ENCODE results near the gene ATN1. TPM values are rescaled to one million over a fixed set of nuclear protein-coding genes. Genes with fewer than 3 reads are reported as not detected.
A peak's percentile ranks its signal among the peaks of the same experiment; 100 is the strongest.

The ATN1 gene
- total RNA-seq, 4 donors from 2014 or later = 59.1 to 160 (median 112) TPM

DNA sequence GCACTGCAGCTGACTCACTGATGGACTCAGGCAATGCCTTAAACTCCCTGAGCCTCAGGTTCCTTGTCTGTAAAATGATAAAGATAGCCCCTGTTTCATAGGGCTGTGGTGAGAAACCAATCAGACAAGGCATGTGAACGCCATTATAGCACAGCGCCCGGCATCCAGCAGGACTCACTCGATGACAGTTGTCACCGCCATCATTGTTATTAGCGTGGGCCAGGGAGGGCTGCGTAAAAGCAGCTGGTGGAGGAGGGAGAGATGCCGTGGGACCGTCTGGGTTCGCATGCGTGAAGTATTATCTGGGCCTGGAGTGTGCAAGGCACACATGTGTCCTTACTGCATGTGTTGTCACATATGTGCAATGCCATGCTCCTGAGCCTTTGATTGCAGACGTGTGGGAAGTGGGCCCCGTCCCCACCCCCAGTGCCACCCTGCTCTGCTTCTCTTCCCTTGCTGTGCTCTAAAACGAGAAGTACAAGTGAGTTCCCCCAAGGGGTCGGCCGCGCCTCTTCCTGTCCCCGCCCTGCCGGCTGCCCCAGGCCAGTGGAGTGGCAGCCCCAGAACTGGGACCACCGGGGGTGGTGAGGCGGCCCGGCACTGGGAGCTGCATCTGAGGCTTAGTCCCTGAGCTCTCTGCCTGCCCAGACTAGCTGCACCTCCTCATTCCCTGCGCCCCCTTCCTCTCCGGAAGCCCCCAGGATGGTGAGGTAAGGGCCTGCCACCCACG is 23.2 kb downstream of the ATN1 start, which contains the start of gene PTPN6:
Gene PTPN6 (plus strand): TSS at position 546 of the 730 bp plus-strand sequence. CDS start 157 bp downstream, at position 703.
- peak; percentile 74 for DNase-seq
- in situ Hi-C loops (cut with MboI; ENCODE audit: low pct_ligation_motif_present in 1 of 4, low pct_unique_long_range_greater_than_20kb in 1 of 4, low sequenced_read_pairs in 3 of 4) (no loop called here), intact Hi-C loops (cut with DNase I; ENCODE audit: low total_unique reads) (no loop called here)
- H3K27ac ChIP-seq = peak within 1 kb of the TSS; percentile 77 to 89 (median 82)
- peak; percentile 51 for TF ChIP-seq POLR2A (IDR thresholded peaks at IDR 0.05)
- peak; percentile 35 to 48 (median 39) for TF ChIP-seq POLR2AphosphoS5 (IDR thresholded peaks at IDR 0.05)
- TF ChIP-seq EP300 (IDR thresholded peaks at IDR 0.05; ENCODE audit: low read depth) = no peak
- H3K9me3 ChIP-seq = no peaks in the 10 kb centered on the region
- H3K36me3 ChIP-seq = no peaks in the 10 kb centered on the region
- peaks cover 1 to 39% (median 14%) of the 10 kb centered on the region in 4 donors for H3K4me1 ChIP-seq
- H3K27me3 ChIP-seq = no peaks in the 10 kb centered on the region
- 70 to 92% methylated on average over 2 to 22 of the region's 25 CpGs for WGBS, 2 donors (ENCODE audit: low coverage in 1 of 2)
- peak within 1 kb of the TSS in 3 of 4 donors; percentile 21 to 49 (median 28) for H3K4me3 ChIP-seq

DNA sequence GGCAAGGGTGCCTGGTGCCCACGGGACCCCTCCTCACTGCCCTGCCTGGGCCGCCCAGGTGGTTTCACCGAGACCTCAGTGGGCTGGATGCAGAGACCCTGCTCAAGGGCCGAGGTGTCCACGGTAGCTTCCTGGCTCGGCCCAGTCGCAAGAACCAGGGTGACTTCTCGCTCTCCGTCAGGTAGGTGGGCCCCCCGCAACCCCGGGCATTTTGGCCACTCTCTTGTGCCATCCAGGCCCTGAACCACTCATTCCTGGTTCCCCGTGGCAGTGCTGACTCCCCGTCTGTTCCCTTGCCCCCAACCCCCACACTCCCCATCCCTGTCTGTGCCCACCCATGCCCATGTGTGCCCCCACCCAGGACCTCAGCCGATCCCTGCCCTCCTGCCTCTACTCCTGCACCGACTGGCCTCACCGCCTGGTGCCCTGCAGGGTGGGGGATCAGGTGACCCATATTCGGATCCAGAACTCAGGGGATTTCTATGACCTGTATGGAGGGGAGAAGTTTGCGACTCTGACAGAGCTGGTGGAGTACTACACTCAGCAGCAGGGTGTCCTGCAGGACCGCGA is 23.9 kb downstream of the ATN1 start:
- H3K4me3 ChIP-seq = peak overlapping the region in 3 of 4 donors; percentile 21 to 49 (median 28)
- peaks cover 0 to 33% (median 11%) of the 10 kb centered on the region in 4 donors for H3K4me1 ChIP-seq
- peak overlapping the region; percentile 77 to 89 (median 82) for H3K27ac ChIP-seq
- TF ChIP-seq EP300 (IDR thresholded peaks at IDR 0.05; ENCODE audit: low read depth) (no peak), POLR2AphosphoS5 (IDR thresholded peaks at IDR 0.05) (no peak), POLR2A (IDR thresholded peaks at IDR 0.05) (no peak)
- TF ChIP-seq, protein P1, sequence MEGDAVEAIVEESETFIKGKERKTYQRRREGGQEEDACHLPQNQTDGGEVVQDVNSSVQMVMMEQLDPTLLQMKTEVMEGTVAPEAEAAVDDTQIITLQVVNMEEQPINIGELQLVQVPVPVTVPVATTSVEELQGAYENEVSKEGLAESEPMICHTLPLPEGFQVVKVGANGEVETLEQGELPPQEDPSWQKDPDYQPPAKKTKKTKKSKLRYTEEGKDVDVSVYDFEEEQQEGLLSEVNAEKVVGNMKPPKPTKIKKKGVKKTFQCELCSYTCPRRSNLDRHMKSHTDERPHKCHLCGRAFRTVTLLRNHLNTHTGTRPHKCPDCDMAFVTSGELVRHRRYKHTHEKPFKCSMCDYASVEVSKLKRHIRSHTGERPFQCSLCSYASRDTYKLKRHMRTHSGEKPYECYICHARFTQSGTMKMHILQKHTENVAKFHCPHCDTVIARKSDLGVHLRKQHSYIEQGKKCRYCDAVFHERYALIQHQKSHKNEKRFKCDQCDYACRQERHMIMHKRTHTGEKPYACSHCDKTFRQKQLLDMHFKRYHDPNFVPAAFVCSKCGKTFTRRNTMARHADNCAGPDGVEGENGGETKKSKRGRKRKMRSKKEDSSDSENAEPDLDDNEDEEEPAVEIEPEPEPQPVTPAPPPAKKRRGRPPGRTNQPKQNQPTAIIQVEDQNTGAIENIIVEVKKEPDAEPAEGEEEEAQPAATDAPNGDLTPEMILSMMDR (IDR thresholded peaks at IDR 0.05) = no peak
- intact Hi-C loops (cut with DNase I; ENCODE audit: low total_unique reads) (no loop called here), in situ Hi-C loops (cut with MboI; ENCODE audit: low pct_ligation_motif_present in 1 of 4, low pct_unique_long_range_greater_than_20kb in 1 of 4, low sequenced_read_pairs in 3 of 4) (no loop called here)
- no peaks in the 10 kb centered on the region for H3K9me3 ChIP-seq
- no peaks in the 10 kb centered on the region for H3K36me3 ChIP-seq
- DNase-seq = no peak
- no peaks in the 10 kb centered on the region for H3K27me3 ChIP-seq
- 58 to 77% methylated on average over 3 to 20 of the region's 20 CpGs for WGBS, 2 donors (ENCODE audit: low coverage in 1 of 2)

DNA sequence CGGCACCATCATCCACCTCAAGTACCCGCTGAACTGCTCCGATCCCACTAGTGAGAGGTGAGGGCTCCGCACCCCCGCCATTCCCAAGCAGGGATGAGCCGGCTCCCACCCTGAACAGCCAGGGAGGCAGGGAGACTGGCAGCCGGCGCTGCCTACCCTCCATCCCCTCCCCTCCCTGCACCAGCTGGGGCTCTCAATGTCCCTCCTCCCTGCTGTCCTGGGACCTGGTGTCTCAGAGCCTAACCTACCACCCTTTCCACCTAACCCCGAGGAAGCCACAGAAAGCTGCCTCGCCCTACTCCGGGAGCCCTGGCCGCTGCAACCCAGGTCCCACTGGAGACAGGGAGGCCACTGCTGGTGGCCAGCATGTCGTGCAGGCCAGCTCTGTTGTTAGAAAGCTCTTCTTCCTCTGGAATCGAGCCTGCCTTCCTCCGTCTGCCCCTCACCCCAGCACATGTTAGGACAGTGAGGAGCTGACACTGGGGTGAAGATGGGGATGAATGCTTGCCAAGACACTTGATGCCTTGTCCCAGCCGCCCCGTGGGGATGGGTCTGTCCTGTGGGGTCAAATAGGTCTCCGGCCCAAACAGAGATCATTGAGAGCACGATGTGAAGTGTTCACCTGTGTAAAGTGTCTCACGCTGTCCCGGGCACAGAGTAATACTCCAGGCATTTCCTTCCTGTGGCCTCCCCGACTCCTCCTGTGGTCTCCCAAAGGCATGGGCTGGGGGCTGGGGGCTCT is 24.5 kb downstream of the ATN1 start:
- in situ Hi-C loops (cut with MboI; ENCODE audit: low pct_ligation_motif_present in 1 of 4, low pct_unique_long_range_greater_than_20kb in 1 of 4, low sequenced_read_pairs in 3 of 4) (no loop called here), intact Hi-C loops (cut with DNase I; ENCODE audit: low total_unique reads) (no loop called here)
- no peaks in the 10 kb centered on the region for H3K27me3 ChIP-seq
- H3K4me3 ChIP-seq = peak overlapping the region in 2 of 4 donors; percentile 28 to 49
- peak overlapping the region; percentile 77 to 89 (median 82) for H3K27ac ChIP-seq
- H3K4me1 ChIP-seq = peaks cover 0 to 27% (median 5%) of the 10 kb centered on the region in 4 donors
- no peaks in the 10 kb centered on the region for H3K36me3 ChIP-seq
- WGBS, 2 donors (ENCODE audit: low coverage in 1 of 2) = 67% methylated on average over 22 of the region's 22 CpGs; no CpG with 5 or more reads in 1 of the 2 donors
- DNase-seq = no peak
- no peaks in the 10 kb centered on the region for H3K9me3 ChIP-seq
- TF ChIP-seq POLR2A (IDR thresholded peaks at IDR 0.05) (no peak), EP300 (IDR thresholded peaks at IDR 0.05; ENCODE audit: low read depth) (no peak), POLR2AphosphoS5 (IDR thresholded peaks at IDR 0.05) (no peak)
- TF ChIP-seq, protein P1 (IDR thresholded peaks at IDR 0.05) = no peak

DNA sequence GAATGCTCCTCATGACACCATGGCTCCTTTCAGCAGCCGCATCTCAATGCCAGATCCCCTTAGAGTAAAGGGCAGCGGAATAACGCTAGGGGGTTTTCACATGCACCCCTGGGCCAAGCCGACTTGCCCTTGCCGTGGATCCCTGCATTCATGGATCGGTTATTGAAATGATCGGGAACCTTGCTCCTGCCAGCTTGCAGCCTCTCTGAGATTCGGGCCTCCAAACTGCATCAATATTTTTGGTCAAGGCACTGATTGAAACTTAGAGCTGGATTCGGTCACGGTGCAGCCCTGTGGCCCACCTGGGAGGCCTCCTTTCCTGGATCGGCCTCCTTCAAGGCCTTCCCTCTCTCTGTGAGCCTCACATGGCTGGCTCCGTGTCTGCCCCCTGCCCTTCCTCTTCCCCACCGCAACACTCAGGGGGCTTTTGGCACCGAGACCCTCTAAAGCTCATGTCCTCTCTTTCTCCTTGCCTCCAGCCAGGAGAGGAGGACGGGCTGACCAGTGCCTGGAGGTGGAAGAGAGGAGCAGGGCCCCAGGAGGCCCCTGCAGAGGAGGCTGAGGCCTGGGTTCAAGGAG is 25.2 kb downstream of the ATN1 start:
- Histone ChIP-seq H3K36me3 (no peaks in the 10 kb centered on the region), H3K27ac (peak overlapping the region; percentile 77 to 89 (median 82)), H3K9me3 (no peaks in the 10 kb centered on the region), H3K4me1 (peaks cover 0 to 29% (median 5%) of the 10 kb centered on the region in 4 donors), H3K27me3 (no peaks in the 10 kb centered on the region), H3K4me3 (peak overlapping the region in 2 of 4 donors; percentile 28 to 49)
- 71 to 80% methylated on average over 1 to 15 of the region's 15 CpGs for WGBS, 2 donors (ENCODE audit: low coverage in 1 of 2)
- no peak for DNase-seq
- no peak for TF ChIP-seq EP300 (IDR thresholded peaks at IDR 0.05; ENCODE audit: low read depth)
- TF ChIP-seq, protein P1 (IDR thresholded peaks at IDR 0.05) = no peak
- TF ChIP-seq POLR2A (IDR thresholded peaks at IDR 0.05) = no peak
- TF ChIP-seq POLR2AphosphoS5 (IDR thresholded peaks at IDR 0.05) = no peak
- intact Hi-C loops (cut with DNase I; ENCODE audit: low total_unique reads) = no loop called here
- in situ Hi-C loops (cut with MboI; ENCODE audit: low pct_ligation_motif_present in 1 of 4, low pct_unique_long_range_greater_than_20kb in 1 of 4, low sequenced_read_pairs in 3 of 4) = no loop called here

Measured in transverse colon (tissue), 4 donors.